HepG2 (cell line): ENCODE measurements around the gene NPHS1. TPM values are rescaled to one million over a fixed set of nuclear protein-coding genes. Genes with fewer than 3 reads are reported as not detected.

ENCODE experiments used
- ARNTL ChIP-seq: sonication (generic); formaldehyde crosslinking; IDR thresholded peaks from 2 replicates; pipeline ENCODE4 v1.4.0; 2020; ENCODE audit warnings: mild to moderate bottlenecking, missing genetic modification reagents
- CBX5 ChIP-seq: sonication (generic); formaldehyde crosslinking; IDR thresholded peaks from 2 replicates; pipeline ENCODE4 v1.4.0; 2020; ENCODE audit warnings: missing genetic modification reagents, borderline replicate concordance
- CC2D1A ChIP-seq: sonication (generic); formaldehyde crosslinking; IDR thresholded peaks from 2 replicates; pipeline ENCODE4 v1.8.1; 2023; ENCODE audit warnings: mild to moderate bottlenecking, missing genetic modification reagents
- CREM ChIP-seq, 2 experiments: sonication (generic) in 1 of 2; formaldehyde crosslinking in 1 of 2; IDR thresholded peaks; 2 replicates each; pipeline versions ENCODE4 v1.4.0 to v1.6.1; 2016 to 2020; ENCODE audit warnings: antibody characterized with exemption in 1 of 2, mild to moderate bottlenecking in 1 of 2, missing genetic modification reagents in 1 of 2
- ELK4 ChIP-seq: sonication (generic); formaldehyde crosslinking; IDR thresholded peaks from 2 replicates; pipeline ENCODE4 v1.9.0; 2021; ENCODE audit warnings: missing genetic modification reagents, borderline replicate concordance
- FOSL2 ChIP-seq: sonication (generic); formaldehyde crosslinking; IDR thresholded peaks from 2 replicates; pipeline ENCODE4 v1.4.0; 2020; ENCODE audit warnings: missing genetic modification reagents
- KDM6A ChIP-seq: IDR thresholded peaks from 2 replicates; pipeline ENCODE4 v1.6.1; 2016; ENCODE audit warnings: low read depth
- NR2C2 ChIP-seq: sonication (generic); formaldehyde crosslinking; IDR thresholded peaks from 2 replicates; pipeline ENCODE4 v1.4.0; 2020; ENCODE audit warnings: missing genetic modification reagents, mild to moderate bottlenecking, moderate library complexity, borderline replicate concordance
- ZNF205 ChIP-seq: IDR thresholded peaks from 2 replicates; pipeline ENCODE4 v1.6.1; 2018; ENCODE audit warnings: missing biosample characterization, missing genetic modification reagents
- ZNF414 ChIP-seq: sonication (generic); formaldehyde crosslinking; IDR thresholded peaks from 2 replicates; pipeline ENCODE4 v1.5.0; 2020; ENCODE audit warnings: missing genetic modification reagents
- ZNF512B ChIP-seq: sonication (generic); formaldehyde crosslinking; IDR thresholded peaks from 2 replicates; pipeline ENCODE4 v1.5.1; 2020; ENCODE audit warnings: missing genetic modification reagents, mild to moderate bottlenecking, borderline replicate concordance
- ZNF629 ChIP-seq: sonication (generic); formaldehyde crosslinking; conservative IDR thresholded peaks from 2 replicates; pipeline ENCODE4 v1.5.0; 2020; ENCODE audit warnings: missing genetic modification reagents
- polyA plus RNA-seq, 8 experiments: library from polyadenylated mRNA; depleted of rRNA in 3 of 8; stranded (reverse) in 7 of 8; unstranded in 1 of 8; fragments of >200 nt; fragmentation: Illumina TruSeq in 4 of 8; extraction: Trizol in 4 of 8; gene quantifications; 2 replicates each; pipeline versions ENCODE4 v1.2.1 to v1.2.3, GENCODE V29; 2011 to 2016; ENCODE audit warnings: low read depth in 4 of 8, missing spikeins in 1 of 8, mixed read lengths in 1 of 8; ENCODE audit not compliant: insufficient read depth in 1 of 8
- total RNA-seq, 5 experiments: library from RNA; depleted of rRNA; stranded (reverse); fragments of >200 nt; fragmentation: Illumina TruSeq; extraction: Trizol; gene quantifications; 2 replicates each; pipeline ENCODE4 v1.2.3, GENCODE V29; 2016; ENCODE audit warnings: low read depth in 1 of 5
- TF ChIP-seq, protein P1 (sequence below): sonication (generic); formaldehyde crosslinking; IDR thresholded peaks from 2 replicates; pipeline ENCODE4 v1.4.0; 2020; ENCODE audit warnings: missing genetic modification reagents, borderline replicate concordance
- TF ChIP-seq, protein P2 (sequence below): sonication (generic); formaldehyde crosslinking; IDR thresholded peaks from 2 replicates; pipeline ENCODE4 v1.5.1; 2020; ENCODE audit warnings: missing genetic modification reagents, mild to moderate bottlenecking, borderline replicate concordance
- TF ChIP-seq, protein P3 (sequence below), 2 experiments: sonication (generic) in 1 of 2; formaldehyde crosslinking in 1 of 2; IDR thresholded peaks; 2 replicates each; pipeline versions ENCODE4 v1.4.0 to v1.6.1; 2018 to 2020; ENCODE audit warnings: missing genetic modification reagents in 2 of 2, borderline replicate concordance in 1 of 2, low read depth in 1 of 2, mild to moderate bottlenecking in 1 of 2, missing biosample characterization in 1 of 2

NPHS1 gene
- total and polyA plus RNA-seq, 2 of the 13 experiments (the other 11 are each of a cell fraction or from before 2014, with no cell fraction given): not detected

DNA sequence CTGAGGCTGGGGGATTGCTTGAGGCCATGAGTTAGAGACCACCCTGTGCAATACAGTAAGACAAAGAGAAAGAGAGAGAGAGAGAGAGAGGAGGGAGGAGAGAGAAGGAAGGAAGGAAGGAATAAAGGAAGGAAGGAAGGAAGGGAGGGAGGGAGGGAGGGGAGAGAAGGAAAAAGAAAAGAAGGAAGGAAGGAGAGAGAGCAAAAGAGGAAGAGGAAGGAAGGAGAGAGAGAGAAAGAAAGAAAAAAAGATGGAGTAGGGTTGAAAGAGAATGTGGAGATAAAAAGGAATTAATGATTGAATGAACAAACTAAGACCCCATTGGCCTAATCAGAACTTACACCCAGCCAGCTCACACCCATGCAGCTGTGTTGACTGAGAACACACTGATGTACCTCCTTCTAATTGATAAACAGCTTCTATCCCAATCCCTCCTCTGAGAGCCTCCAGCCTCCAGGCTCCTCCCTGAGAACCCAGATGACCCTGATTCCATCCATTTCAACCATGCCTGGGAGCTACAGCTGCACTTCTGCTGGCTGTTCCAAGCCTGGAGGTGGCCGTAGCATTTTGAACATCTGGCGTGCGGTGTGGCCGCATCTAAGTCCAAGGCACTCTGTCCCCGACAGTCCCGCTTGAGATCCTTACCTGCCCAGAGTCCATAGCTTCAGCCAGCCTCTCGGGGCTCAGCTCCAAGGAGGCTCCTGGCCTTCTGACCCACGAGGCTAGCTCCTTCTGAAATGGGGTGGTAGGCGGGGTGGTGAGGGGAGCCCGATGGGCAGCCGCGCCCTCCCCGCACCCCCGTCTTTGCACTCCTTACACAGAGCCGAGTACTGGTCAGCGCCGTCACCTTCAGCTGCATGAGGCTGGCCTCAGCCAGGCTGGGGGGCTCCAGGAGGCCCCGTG, 40.7 kb downstream of the NPHS1 start (continued):
- TF ChIP-seq, protein P1, sequence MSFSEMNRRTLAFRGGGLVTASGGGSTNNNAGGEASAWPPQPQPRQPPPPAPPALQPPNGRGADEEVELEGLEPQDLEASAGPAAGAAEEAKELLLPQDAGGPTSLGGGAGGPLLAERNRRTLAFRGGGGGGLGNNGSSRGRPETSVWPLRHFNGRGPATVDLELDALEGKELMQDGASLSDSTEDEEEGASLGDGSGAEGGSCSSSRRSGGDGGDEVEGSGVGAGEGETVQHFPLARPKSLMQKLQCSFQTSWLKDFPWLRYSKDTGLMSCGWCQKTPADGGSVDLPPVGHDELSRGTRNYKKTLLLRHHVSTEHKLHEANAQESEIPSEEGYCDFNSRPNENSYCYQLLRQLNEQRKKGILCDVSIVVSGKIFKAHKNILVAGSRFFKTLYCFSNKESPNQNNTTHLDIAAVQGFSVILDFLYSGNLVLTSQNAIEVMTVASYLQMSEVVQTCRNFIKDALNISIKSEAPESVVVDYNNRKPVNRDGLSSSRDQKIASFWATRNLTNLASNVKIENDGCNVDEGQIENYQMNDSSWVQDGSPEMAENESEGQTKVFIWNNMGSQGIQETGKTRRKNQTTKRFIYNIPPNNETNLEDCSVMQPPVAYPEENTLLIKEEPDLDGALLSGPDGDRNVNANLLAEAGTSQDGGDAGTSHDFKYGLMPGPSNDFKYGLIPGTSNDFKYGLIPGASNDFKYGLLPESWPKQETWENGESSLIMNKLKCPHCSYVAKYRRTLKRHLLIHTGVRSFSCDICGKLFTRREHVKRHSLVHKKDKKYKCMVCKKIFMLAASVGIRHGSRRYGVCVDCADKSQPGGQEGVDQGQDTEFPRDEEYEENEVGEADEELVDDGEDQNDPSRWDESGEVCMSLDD (CRISPR knock-in tag): no peak
- TF ChIP-seq KDM6A (CRISPR knock-in tag) (no peak), FOSL2 (CRISPR knock-in tag) (no peak), ZNF414 (CRISPR knock-in tag) (no peak; the same call in 1 of the 2 replicates), ZNF205 (CRISPR knock-in tag) (0 out of 2 replicates have a peak, but pooled peaks have one; percentile 1), CREM (IDR thresholded peaks at IDR 0.05) (no peak), CREM (CRISPR knock-in tag; IDR thresholded peaks at IDR 0.05) (no peak), ZNF629 (CRISPR knock-in tag) (0 out of 2 replicates have a peak, but pooled peaks have one; percentile 10), ARNTL (no peak), NR2C2 (CRISPR knock-in tag) (no peak), ELK4 (no peak), ZNF512B (CRISPR knock-in tag) (no peak), CBX5 (no peak), CC2D1A (CRISPR knock-in tag) (no peak)
- TF ChIP-seq, protein P2, sequence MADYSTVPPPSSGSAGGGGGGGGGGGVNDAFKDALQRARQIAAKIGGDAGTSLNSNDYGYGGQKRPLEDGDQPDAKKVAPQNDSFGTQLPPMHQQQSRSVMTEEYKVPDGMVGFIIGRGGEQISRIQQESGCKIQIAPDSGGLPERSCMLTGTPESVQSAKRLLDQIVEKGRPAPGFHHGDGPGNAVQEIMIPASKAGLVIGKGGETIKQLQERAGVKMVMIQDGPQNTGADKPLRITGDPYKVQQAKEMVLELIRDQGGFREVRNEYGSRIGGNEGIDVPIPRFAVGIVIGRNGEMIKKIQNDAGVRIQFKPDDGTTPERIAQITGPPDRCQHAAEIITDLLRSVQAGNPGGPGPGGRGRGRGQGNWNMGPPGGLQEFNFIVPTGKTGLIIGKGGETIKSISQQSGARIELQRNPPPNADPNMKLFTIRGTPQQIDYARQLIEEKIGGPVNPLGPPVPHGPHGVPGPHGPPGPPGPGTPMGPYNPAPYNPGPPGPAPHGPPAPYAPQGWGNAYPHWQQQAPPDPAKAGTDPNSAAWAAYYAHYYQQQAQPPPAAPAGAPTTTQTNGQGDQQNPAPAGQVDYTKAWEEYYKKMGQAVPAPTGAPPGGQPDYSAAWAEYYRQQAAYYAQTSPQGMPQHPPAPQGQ: no peak
- TF ChIP-seq, protein P3, sequence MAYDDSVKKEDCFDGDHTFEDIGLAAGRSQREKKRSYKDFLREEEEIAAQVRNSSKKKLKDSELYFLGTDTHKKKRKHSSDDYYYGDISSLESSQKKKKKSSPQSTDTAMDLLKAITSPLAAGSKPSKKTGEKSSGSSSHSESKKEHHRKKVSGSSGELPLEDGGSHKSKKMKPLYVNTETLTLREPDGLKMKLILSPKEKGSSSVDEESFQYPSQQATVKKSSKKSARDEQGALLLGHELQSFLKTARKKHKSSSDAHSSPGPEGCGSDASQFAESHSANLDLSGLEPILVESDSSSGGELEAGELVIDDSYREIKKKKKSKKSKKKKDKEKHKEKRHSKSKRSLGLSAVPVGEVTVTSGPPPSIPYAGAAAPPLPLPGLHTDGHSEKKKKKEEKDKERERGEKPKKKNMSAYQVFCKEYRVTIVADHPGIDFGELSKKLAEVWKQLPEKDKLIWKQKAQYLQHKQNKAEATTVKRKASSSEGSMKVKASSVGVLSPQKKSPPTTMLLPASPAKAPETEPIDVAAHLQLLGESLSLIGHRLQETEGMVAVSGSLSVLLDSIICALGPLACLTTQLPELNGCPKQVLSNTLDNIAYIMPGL (CRISPR knock-in tag; IDR thresholded peaks at IDR 0.05; ENCODE audit: borderline replicate concordance in 1 of 2, low read depth in 1 of 2): peak in 1 of 2 experiments; percentile 14; a peak in 1 of 4 replicates
